Immature natural killer cell (primary cell): Measurements from ENCODE around the gene TTN. TPM values are rescaled to one million over a fixed set of nuclear protein-coding genes. Genes with fewer than 3 reads are reported as not detected.

Experiments used
- DNase-seq, 3 donors: peaks; one replicate each; pipeline ENCODE4 v3.0.0; 2022; ENCODE audit warnings: mixed read lengths in 1 of 3
- H3K27ac Mint-ChIP-seq, 6 donors: one replicate each; pipeline ENCODE4 v1.8.0; 2020; ENCODE audit warnings: mixed read lengths in 6 of 6, mild to moderate bottlenecking in 5 of 6, inconsistent platforms in 4 of 6, moderate library complexity in 3 of 6
- H3K27me3 Mint-ChIP-seq, 3 donors: one replicate each; pipeline ENCODE4 v1.8.0; 2020 to 2021; ENCODE audit warnings: low read depth in 3 of 3, mild to moderate bottlenecking in 3 of 3, mixed read lengths in 3 of 3, moderate library complexity in 3 of 3, inconsistent platforms in 1 of 3
- H3K36me3 Mint-ChIP-seq, 3 donors: one replicate each; pipeline ENCODE4 v1.8.0; 2020; ENCODE audit warnings: mixed read lengths in 3 of 3, inconsistent platforms in 2 of 3, mild to moderate bottlenecking in 2 of 3
- H3K4me1 Mint-ChIP-seq, 2 donors: one replicate each; pipeline ENCODE4 v1.8.0; 2020; ENCODE audit warnings: inconsistent platforms in 2 of 2, mild to moderate bottlenecking in 2 of 2, mixed read lengths in 2 of 2, moderate library complexity in 1 of 2
- H3K4me3 Mint-ChIP-seq, 5 donors: one replicate each; pipeline ENCODE4 v1.8.0; 2020; ENCODE audit warnings: mild to moderate bottlenecking in 5 of 5, mixed read lengths in 5 of 5, inconsistent platforms in 3 of 5, moderate library complexity in 3 of 5
- H3K9me3 Mint-ChIP-seq, 6 donors: one replicate each; pipeline ENCODE4 v1.8.0; 2020; ENCODE audit warnings: mild to moderate bottlenecking in 6 of 6, mixed read lengths in 6 of 6, inconsistent platforms in 4 of 6, moderate library complexity in 3 of 6
- polyA plus RNA-seq, 3 donors: library from polyadenylated mRNA; unstranded; fragments of 300-500 nt; fragmentation: Illumina TruSeq; gene quantifications; one replicate each; pipeline ENCODE4 v1.2.3, GENCODE V29; 2021

Gene TTN
- polyA plus RNA-seq, 3 donors from 2014 or later: 0.06 to 1.7 (median 0.58) TPM

- no peak overlapping the region for H3K27ac Mint-ChIP-seq
- no peaks in the 10 kb centered on the region for H3K4me1 Mint-ChIP-seq
- no peak overlapping the region for H3K4me3 Mint-ChIP-seq
- H3K9me3 Mint-ChIP-seq: peaks cover 0 to 3% (median 0%) of the 10 kb centered on the region in 6 donors
- DNase-seq: no peak
- no peaks in the 10 kb centered on the region for H3K36me3 Mint-ChIP-seq
- H3K27me3 Mint-ChIP-seq: peaks cover 0 to 7% (median 0%) of the 10 kb centered on the region in 3 donors
Observed at GRCh38 chr2:178829299-178829960, 22.2 kb upstream of the TTN start.

DNA sequence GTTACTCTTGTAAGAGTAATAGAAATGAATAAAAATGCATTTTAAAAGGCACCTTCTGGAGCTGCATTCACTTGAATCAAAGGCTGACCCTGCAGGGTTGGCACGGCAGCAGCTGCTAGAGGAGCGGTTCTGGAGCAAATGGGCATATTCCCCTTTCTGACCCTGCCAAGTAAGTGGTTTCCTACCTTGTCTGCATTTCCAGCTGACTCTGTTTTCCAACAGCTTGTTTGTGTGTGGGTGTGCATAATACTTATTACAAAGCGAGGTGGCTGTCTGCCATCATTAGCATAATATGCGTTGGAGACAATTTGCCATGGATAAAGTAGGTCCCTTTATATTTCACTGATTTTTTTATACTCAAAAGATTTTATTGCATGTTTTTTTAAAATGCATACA, 21.3 kb upstream of the TTN start:
- no peak for DNase-seq
- no peak overlapping the region for H3K4me3 Mint-ChIP-seq
- peaks cover 0 to 3% (median 0%) of the 10 kb centered on the region in 6 donors for H3K9me3 Mint-ChIP-seq
- no peak overlapping the region for H3K27ac Mint-ChIP-seq
- peaks cover 0 to 7% (median 0%) of the 10 kb centered on the region in 3 donors for H3K27me3 Mint-ChIP-seq
- no peaks in the 10 kb centered on the region for H3K4me1 Mint-ChIP-seq
- H3K36me3 Mint-ChIP-seq: no peaks in the 10 kb centered on the region

DNA sequence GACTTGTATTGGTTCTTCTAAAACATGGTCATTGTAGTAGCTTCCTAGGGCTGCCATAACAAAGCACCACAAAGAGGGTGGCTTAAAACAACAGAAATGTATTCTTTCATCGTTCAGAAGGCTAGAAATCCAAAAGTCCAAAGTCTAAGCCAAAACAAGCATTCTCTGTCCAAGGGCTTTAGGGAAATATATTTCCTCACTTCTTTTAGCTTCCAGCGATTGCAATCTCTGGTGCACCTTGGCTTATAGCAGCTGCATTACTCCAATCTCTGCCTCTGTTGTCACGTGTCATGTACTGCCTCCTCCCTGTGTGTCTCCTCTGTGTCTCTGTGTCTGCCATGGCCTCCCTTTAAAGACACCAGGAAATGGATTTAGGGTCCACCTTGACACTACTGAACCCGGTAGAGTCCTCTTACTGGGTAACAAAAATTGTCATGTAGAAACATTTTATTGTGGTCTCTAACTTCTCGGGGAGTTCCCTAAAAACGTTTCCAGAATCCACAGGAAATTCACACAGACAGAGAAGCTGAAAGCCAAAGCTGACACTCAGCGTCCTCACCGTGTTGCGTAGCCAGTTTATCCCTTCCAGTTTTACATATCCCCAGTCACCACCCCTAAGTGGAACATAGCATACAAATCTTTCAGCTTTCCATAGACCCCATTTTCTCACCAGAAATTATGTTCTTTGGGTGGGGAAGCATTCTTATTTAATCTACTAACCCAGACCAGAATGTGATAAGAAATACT, 20.7 kb upstream of the TTN start:
- no peak for DNase-seq
- Mint-ChIP-seq H3K4me3 (no peak overlapping the region), H3K27ac (no peak overlapping the region), H3K4me1 (no peaks in the 10 kb centered on the region), H3K9me3 (peaks cover 0 to 3% (median 0%) of the 10 kb centered on the region in 6 donors), H3K36me3 (no peaks in the 10 kb centered on the region), H3K27me3 (peaks cover 0 to 7% (median 0%) of the 10 kb centered on the region in 3 donors)

DNA sequence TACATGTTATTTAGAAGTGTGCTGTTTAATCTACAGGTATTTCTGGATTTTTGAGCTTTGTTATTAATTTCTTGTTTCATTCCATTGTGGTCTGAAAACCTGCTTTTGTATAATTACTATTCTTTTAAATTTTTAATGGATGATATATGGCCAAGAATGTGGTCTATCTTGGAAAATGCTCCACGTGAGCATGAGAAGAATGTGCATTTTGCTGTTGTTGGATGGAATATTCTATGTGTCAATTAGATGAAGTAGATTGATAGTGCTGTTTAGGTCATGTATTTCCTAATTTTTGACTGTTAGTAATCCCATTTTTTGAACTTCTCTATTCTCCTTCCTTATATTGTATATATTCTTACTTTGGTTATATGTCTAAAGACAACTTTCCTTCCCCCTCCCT, 19.9 kb upstream of the TTN start:
- no peaks in the 10 kb centered on the region for H3K4me1 Mint-ChIP-seq
- H3K36me3 Mint-ChIP-seq: no peaks in the 10 kb centered on the region
- no peak overlapping the region for H3K4me3 Mint-ChIP-seq
- H3K27me3 Mint-ChIP-seq: peaks cover 0 to 7% (median 0%) of the 10 kb centered on the region in 3 donors
- H3K27ac Mint-ChIP-seq: no peak overlapping the region
- peaks cover 0 to 3% (median 0%) of the 10 kb centered on the region in 6 donors for H3K9me3 Mint-ChIP-seq
- DNase-seq: no peak

DNA sequence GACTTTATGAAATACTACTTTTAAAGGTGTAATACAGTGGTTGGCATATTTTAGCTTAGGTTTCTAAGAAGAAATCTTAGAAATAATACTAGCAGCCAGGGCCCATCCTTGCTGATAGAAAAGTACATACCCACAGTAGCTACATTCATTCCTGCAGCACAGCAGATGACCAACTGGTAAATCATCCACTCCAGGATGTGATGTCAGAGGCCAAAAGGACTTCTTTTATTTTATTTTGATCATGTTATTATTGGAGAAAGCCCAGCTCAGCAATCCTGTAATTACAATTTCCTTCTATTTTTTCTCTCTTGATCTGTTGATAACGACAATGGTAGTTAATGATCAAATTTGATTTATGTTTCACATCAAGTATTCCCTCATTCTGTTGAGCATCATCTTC, 18.0 kb upstream of the TTN start:
- Mint-ChIP-seq H3K27me3 (peaks cover 0 to 4% (median 0%) of the 10 kb centered on the region in 3 donors), H3K4me3 (no peak overlapping the region), H3K27ac (no peak overlapping the region), H3K36me3 (no peaks in the 10 kb centered on the region), H3K9me3 (peaks cover 0 to 3% (median 0%) of the 10 kb centered on the region in 6 donors), H3K4me1 (peaks cover under 1 to 10% of the 10 kb centered on the region in 2 donors)
- no peak for DNase-seq

DNA sequence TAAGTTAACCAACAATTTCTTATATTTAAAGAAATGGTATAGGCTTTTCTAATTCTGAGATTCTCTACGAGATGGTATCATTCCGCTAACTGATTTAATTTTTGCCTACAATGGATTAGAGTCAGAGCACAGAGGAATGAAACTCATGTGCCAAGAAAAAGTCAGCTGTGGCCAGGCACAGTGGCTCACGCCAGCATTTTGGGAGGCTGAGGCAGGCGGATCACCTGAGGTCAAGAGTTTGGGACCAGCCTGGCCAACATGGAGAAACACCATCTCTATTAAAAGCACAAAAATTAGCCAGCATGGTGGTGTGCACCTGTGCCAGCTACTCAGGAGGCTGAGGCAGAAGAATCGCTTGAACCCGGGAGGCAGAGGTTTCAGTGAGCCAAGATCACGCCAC, 17.0 kb upstream of the TTN start:
- peaks cover 0 to 3% (median 0%) of the 10 kb centered on the region in 6 donors for H3K9me3 Mint-ChIP-seq
- DNase-seq: no peak
- peaks cover 4 to 20% of the 10 kb centered on the region in 2 donors for H3K4me1 Mint-ChIP-seq
- H3K27me3 Mint-ChIP-seq: peaks cover 0 to 4% (median 0%) of the 10 kb centered on the region in 3 donors
- H3K27ac Mint-ChIP-seq: no peak overlapping the region
- H3K4me3 Mint-ChIP-seq: no peak overlapping the region
- H3K36me3 Mint-ChIP-seq: no peaks in the 10 kb centered on the region

DNA sequence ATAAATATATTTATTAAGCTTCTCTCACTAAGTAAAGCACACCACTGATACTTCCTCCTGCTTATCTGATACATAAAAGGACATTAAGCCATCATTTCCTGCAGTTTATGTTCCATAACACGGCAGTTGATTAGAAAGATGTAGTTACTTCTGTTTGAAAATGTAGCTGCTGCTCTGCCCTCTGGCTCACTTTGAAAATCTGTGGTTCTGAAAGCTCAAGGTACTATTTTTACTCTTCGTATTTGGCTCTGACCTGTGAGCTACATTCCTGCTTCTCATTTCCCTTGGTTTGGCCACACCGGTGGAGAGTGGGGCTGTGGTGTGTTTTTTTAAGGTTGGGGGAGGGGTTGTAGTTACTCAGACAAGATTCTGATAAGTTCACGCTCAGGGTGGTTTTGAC, 12.8 kb upstream of the TTN start:
- Mint-ChIP-seq H3K36me3 (no peaks in the 10 kb centered on the region), H3K27ac (peak overlapping the region in 4 of 6 donors; percentile 6 to 75 (median 25)), H3K4me1 (peaks cover 4 to 27% of the 10 kb centered on the region in 2 donors), H3K4me3 (peak overlapping the region; percentile 10 to 78 (median 59)), H3K27me3 (no peaks in the 10 kb centered on the region), H3K9me3 (no peaks in the 10 kb centered on the region)
- DNase-seq: peak; percentile 15 to 24 (median 19)

DNA sequence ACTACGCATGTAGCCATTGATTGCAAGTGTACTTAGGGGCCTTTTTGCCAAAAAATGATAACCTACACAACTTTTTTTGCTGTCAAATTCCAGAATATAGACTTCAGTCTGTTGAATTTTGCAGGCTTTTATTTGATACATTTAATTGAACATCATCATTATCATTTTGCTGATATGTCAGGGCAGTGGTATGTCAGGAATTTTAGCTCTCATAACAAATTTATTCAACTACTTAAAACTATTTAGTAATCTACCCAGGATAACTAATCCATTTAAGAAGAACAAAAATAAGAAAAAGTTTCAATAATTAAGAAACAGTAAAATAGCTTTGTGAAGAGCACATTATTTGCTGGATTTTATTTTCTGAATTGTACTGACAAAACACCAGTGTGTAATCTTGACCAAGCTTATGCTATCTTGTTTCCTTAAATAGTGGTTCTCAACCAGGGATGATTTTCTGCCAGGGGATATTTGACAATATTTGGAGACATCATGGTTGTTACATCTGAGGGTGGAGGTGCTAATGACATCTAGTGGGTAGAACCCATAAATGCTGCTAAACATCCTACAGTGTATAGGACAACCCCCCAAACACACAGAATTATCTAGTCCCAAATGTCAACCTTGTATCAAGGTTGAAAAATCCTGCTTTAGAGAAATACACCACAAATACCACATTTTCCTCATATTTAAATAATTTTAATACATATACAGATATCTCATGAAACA, 12.1 kb upstream of the TTN start:
- H3K9me3 Mint-ChIP-seq: no peaks in the 10 kb centered on the region
- no peak for DNase-seq
- H3K36me3 Mint-ChIP-seq: no peaks in the 10 kb centered on the region
- peaks cover 0 to 4% (median 0%) of the 10 kb centered on the region in 3 donors for H3K27me3 Mint-ChIP-seq
- peaks cover 4 to 27% of the 10 kb centered on the region in 2 donors for H3K4me1 Mint-ChIP-seq
- no peak overlapping the region for H3K4me3 Mint-ChIP-seq
- no peak overlapping the region for H3K27ac Mint-ChIP-seq

DNA sequence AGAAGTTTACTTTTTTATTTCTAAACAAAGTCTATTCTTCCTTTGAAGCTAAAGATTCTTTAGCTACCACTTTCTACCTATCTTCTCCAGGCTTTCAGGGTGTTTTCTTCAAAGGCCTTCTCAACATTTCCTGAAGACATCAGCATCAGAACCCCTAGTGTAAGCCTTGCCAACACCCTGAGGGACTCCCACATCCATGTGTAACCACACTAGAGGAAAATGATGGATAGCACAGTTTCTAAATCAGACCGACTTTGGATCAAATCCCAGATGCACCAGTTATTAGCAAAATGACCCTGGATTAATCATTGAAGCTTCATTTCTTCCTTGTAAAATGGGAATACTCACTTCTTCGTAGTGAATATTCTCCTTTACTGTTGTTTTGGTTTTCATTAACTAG, 4.7 kb upstream of the TTN start:
- H3K9me3 Mint-ChIP-seq: no peaks in the 10 kb centered on the region
- peaks cover 0 to 4% (median 2%) of the 10 kb centered on the region in 3 donors for H3K27me3 Mint-ChIP-seq
- no peaks in the 10 kb centered on the region for H3K36me3 Mint-ChIP-seq
- no peak overlapping the region for H3K4me3 Mint-ChIP-seq
- H3K4me1 Mint-ChIP-seq: no peaks in the 10 kb centered on the region
- H3K27ac Mint-ChIP-seq: no peak overlapping the region
- DNase-seq: no peak

- peaks cover 0 to 4% (median 2%) of the 10 kb centered on the region in 3 donors for H3K27me3 Mint-ChIP-seq
- H3K4me3 Mint-ChIP-seq: no peak overlapping the region
- DNase-seq: no peak
- no peak overlapping the region for H3K27ac Mint-ChIP-seq
- no peaks in the 10 kb centered on the region for H3K9me3 Mint-ChIP-seq
- no peaks in the 10 kb centered on the region for H3K36me3 Mint-ChIP-seq
- no peaks in the 10 kb centered on the region for H3K4me1 Mint-ChIP-seq
Observed at GRCh38 chr2:178811045-178811444, 3.8 kb upstream of the TTN start.

- Mint-ChIP-seq H3K36me3 (no peaks in the 10 kb centered on the region), H3K4me3 (no peak overlapping the region), H3K27me3 (peaks cover 0 to 4% (median 2%) of the 10 kb centered on the region in 3 donors), H3K4me1 (no peaks in the 10 kb centered on the region), H3K27ac (no peak overlapping the region), H3K9me3 (no peaks in the 10 kb centered on the region)
- no peak for DNase-seq
Observed at GRCh38 chr2:178810422-178810821, 3.2 kb upstream of the TTN start.

DNA sequence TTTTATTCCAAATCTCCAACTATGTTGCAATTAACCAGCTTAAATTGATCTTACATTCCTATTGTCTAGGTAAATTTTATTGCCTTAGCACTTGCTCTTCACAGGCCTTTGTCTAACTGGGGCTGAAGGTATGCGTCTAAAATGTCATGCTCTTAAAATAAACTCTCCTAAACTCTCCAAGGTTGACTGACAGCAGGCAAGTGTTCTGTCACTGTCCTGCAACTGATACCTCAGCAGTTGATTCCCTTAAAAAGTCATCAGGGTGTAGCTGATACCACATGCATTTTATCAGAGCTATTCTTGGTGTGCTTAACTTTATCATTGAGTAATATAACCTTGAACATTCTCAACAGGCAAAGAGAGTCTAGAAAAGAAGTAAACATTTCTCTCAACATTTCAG, 680 bp downstream of the TTN start:
- H3K27ac Mint-ChIP-seq: no peak overlapping the region

DNA sequence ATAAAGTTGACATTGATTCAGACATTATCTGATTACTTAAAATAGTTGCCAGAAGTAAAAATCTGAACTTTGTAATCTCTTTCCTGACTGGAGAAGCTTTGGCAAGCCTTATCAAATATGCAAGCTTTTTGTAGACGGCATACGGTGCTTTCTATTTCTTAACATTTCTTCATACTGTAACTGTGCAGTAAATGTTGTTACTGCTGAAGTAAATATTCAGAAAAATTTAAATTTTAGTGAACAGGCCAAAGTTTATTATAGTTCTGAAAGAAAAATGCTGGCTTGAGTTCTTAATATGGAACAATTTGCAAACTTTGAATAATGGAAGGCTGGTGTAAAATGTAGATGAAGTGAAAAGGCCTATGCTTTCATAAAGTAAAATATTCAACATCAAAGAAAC, 1.8 kb downstream of the TTN start:
- Mint-ChIP-seq H3K9me3 (no peaks in the 10 kb centered on the region), H3K4me3 (no peak overlapping the region), H3K4me1 (no peaks in the 10 kb centered on the region), H3K36me3 (no peaks in the 10 kb centered on the region), H3K27ac (no peak overlapping the region), H3K27me3 (no peaks in the 10 kb centered on the region)
- no peak for DNase-seq

More for the DNA sequence above, 680 bp downstream of the TTN start:
- Mint-ChIP-seq H3K9me3 (no peaks in the 10 kb centered on the region), H3K4me3 (no peak overlapping the region), H3K27me3 (no peaks in the 10 kb centered on the region), H3K36me3 (no peaks in the 10 kb centered on the region), H3K4me1 (no peaks in the 10 kb centered on the region)
- DNase-seq: no peak

DNA sequence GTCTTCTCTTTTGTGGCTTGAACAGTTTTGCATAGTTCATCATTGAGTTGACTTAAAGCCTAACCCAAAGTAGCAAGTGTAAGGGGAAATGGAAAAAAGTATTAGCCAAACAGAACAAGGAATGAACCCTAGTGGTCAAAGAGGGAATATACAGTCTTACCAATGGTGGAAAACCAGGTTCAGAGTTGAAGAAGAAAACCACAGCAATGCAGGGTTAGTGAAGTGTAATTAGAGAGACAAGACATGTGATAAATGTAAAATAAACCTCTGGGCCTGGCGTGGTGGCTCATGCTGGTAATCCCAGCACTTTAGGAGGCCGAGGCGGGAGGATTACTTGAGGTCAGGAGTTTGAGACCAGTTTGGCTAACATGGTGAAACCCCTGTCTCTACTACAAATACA, 2.4 kb downstream of the TTN start:
- no peaks in the 10 kb centered on the region for H3K36me3 Mint-ChIP-seq
- H3K4me3 Mint-ChIP-seq: no peak overlapping the region
- no peak for DNase-seq
- H3K27me3 Mint-ChIP-seq: no peaks in the 10 kb centered on the region
- no peak overlapping the region for H3K27ac Mint-ChIP-seq
- H3K9me3 Mint-ChIP-seq: no peaks in the 10 kb centered on the region
- H3K4me1 Mint-ChIP-seq: no peaks in the 10 kb centered on the region
